Umbilical cord (tissue), 2 donors: ENCODE results near the gene PACRG. TPM values are rescaled to one million over a fixed set of nuclear protein-coding genes. Genes with fewer than 3 reads are reported as not detected.

Source experiments
- DNase-seq: peaks from one replicate; pipeline ENCODE4 v3.0.0-alpha.2; 2015; ENCODE audit warnings: low spot score
- total RNA-seq: library from RNA; depleted of rRNA; stranded (reverse); fragments of >200 nt; gene quantifications from one replicate; pipeline ENCODE4 v1.2.3, GENCODE V29; 2014; ENCODE audit warnings: low replicate concordance; ENCODE audit not compliant: insufficient read depth

Gene PACRG
- total RNA-seq, 1 donor from 2014 or later, result 0.96 TPM

DNA sequence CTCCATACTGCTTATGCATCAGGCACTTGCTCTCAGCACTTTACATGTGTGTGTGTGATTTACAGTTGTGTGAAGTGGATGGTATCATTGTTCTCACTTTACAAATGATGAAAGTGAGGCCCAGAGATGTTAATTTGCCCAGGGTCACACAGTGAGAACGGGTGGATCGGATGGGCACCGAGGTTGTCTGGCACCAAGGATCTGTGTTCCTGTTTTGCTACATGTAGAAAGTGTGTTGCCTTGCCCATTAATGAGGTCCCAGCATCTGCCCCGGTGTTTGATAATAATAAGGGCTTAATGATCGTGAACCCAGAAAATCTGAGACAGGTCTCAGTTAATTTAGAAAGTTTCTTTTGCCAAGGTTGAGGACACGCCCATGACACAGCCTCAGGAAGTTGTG lies 470.6 kb downstream of the PACRG start:
- no peak for DNase-seq

DNA sequence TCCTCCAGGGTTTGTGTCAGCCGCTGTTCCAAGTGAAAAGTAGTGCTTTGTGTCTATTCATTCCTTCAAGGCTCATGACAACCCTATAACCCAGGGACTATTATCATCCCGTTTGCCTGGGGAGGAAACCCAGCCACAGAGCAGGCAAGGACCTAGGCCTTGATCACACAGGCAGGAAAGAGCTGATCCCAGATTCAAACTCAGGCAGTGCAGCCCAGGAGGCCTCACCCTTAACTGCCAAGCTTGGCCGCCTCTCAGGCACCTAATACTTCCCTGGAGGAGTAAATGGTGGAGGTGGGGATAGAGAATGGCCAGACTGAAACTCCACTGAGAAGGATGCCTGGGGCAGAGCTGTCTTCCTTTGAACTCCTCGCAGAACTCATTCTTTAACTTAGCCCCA lies 471.6 kb downstream of the PACRG start:
- no peak for DNase-seq

DNA sequence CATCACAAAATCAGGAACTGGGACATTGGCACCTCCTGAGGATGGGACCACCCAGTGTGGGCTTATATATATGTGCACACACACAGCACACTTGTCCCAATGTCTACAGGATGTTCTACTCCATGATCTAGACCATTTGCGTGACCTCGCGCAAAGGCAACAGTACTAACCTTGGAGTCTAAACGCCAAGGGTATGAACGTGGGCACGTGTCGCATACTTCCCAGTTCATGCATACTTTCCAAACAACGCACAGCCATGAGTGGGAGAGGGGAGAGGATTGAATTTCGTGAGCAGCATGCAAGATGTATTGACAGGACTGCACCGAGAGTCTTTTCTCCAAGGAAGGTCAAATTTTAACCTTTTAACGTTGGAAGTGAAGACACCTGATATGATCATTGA lies 472.5 kb downstream of the PACRG start:
- DNase-seq, result no peak

DNA sequence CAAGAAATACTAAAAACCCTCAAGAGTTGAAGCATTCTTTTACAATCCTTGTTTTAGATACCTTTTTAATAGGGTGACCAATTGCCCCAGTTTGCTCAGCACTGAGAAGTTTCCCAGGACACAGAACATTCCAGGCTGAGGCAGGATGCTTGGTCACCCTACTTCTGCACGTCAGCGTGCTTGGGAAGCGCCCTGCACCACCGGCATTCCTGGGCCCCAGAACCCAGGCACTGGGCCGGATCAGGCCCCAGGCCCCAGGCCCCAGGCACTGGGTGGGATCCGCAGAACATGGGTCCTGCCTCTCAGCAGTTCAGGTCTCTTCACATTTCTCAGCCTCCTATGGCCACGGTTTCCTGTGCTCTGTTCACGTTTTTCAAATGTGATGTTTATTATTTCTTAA lies 472.9 kb downstream of the PACRG start:
- DNase-seq, result no peak

DNA sequence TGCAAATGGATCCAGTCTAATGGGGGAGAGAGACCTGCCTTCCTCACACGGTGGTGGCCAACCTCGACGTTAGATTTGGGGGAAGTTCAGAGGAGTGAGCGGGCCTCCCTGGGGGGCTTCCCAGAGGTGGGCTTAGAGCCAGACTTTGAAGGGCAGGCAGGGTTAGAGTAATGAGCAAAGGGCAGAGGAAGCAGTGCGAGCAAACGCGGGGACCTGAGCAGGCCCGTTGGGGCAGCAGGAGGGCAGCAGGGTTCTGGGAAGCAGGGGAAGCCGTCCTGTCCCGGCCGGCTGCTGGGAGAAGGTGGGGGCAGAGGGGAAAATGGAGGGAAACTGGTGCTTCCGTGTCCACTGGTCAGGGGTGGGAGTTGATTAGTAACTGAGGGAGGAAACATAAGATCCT lies 474.1 kb downstream of the PACRG start:
- no peak for DNase-seq

DNA sequence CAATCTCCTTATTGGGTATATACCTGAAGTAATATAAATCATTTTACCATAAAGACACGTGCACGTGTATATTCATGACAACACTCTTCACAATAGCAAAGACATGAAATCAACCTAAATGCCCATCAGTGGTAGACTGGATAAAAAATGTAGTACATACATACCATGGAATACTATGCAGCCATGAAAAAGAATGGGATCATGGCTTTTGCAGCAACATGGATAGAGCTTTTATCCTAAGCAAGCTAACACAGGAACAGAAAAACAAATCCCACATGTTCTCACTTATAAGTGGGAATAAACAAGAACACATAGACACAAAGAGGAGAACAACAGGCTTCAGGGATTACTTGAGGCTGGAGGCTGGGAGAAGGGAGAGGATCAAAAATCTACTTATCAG lies 478.4 kb downstream of the PACRG start:
- DNase-seq, result no peak

DNA sequence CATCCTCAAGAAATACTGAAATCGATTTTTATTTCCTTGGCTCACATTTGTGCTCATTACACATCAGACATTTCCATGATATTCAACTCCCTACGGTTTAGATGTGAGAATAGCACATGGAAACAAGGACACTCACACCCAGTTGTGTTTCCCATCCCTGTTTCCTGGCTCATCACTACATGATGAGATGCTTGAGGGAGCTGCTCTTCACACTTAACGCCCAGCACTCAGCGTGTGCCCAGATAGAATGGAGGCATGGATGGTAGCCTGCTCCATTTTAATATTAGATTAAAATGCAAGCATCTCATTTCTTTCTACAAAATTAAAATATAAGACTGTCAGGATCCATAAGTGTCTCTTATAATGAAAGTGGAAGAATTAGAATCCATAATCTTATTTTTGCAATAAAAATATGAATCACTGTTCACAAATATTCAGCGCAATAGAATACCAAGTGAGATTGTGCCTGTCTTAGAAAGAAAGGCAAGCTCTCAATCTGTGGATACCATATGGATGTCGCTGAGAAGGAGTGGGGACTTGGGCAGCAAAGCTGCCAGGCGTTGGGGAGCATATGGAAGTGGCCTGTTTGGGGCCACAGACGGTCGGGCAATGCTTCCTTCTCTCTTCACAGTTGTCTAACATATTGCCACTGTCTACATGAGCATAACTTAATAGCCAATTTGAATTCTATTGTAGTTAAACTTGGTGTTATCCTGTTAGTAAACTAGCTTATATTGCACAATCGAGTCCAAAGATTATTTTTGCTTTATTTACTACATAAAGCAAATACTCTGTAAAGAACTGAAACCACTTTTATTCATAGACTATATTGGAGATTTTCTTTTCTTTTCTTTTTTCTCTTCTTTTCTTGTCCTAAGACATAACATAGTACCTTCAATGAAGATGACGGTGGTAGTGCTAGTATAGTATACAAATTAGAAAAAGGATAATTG lies 479.9 kb downstream of the PACRG start:
- DNase-seq, result no peak

DNA sequence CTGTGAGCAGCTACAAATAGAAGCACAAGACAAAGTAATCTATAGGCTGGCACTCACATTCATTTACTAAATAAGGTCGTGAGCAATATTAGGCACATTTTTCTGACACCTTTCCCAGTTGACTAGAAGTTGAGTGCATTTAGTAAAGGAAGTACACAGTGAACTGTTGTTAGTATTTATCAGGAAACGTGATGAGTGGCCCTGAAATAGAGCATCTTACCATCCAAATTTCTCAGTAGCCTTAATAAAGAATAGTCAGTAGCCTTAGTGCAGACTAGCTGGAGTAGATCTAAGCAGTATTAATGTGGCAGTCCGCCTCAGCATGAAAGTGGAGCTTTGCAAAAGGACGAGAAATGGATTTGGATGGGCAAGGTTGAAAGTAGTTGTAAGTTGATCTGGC lies 481.2 kb downstream of the PACRG start:
- DNase-seq, result no peak

DNA sequence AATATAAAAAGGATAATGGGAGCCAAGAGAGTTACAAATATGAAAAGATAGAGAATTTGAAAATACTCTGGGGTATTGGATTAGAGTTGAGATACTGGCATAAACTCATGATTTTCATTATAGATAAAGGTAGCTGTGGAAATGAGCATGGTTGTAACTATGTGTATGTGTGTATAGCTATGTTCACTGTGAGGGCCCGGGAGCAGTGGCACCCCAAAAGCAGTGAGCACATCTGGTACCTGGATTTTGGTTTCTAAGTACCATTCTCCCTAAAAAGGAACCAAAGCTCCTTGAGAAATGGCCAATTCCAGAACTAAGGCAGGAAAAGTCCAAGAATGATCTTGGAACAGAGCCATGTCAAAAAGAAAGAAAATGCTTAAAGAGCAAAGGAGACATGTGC lies 484.3 kb downstream of the PACRG start:
- DNase-seq, result no peak

DNA sequence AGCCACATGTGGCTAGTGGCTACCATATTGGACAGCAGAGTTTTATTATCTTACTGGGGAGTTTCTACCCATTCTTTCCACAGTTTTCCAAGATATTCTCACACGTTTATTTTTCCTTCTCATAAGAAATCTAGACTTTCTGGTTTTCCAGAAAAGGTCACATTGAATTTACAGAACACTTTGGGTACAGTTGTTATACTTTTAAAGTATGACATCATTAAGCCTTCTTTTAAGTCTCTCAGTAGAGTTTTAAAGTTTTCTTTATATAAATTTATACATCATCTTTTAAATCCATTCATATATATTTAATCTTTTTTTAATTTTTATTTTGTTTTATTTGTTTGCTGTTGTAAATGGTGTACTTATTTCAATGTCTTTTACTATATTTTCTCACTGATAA lies 486.5 kb downstream of the PACRG start:
- no peak for DNase-seq

DNA sequence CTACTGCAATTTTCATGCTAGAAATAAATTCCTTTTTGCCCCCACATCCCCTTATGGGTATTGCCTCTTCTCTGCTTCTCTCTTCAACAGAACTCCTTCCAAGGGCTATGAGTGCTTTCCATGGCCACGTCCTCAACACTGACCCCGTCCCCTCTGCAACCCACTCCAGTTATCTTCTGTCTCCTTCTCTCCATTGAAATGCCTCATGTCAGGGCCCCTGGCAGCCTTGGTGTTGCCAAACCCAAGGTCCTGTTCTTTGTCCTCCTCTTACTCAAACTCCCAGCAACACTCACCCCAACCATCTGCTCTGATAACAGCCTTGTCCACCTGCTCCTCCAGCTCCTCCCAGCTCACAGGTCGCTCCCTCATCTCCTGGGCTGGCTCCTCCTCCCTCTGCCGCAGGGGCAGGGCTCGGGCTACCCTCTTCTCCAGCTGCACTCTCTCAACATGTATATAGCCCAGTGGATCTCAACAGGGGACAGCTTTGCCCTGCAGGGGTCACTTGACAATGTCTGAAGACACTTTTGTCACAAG lies 490.7 kb downstream of the PACRG start:
- DNase-seq, result no peak

DNA sequence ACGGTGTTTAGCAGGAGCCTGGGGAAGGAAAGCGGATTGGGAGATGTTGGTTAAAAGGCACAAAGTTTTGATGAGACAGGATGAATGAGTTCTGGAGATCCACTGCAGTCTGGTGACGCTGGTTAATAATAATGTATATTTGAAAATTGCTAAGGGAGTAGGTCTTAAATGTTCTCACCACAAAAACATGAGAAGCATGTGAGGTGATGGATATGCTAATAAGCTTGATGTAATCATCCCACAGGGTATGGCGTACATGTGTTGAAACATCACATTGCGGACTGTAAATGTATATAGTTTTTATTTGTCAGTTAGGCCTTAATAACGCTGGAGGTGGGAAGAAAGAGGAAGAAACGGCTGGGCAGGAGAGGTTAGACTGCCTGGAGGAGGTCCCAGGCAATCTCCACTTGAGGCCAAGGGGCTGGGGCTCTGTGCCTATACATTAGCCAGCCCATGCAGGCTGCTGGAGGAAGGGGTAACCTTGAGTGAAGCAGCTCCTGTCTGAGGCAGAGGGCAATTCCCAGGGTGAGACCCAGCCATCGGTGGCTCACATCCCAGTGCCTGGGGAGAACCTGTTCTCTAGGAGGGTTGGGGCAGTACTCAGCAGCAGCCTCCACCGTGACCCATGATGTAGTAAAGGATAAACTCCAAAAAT lies 498.5 kb downstream of the PACRG start:
- DNase-seq, result no peak

DNA sequence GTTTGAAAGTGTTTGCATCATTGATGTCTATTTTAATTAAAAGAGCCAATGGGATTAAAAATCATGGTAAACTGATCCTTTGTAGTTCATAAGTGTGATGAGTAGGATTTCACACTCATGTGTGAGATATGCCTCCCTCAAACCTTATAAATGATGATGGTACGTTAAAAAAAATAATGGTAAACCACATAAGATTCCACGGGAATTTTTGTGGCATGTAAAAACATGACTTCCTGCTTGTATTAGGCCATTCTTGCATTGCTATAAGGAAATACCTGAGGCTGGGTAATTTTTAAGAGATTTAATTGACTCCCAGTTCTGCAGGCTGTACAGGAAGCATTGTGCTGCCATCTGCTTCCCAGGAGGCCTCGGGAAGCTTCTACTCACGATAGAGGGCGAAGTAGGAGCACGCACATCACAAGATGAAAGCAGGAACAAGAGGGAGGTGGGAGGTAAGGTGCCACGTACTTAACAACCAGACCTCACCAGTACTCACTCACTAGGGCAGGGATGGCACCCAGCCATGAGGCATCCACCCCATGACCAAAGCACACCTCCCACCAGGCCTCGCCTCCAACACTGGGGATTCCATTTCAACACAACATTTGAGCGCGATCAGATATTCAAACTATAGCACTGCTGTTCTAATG lies 499.2 kb downstream of the PACRG start:
- DNase-seq, result no peak

DNA sequence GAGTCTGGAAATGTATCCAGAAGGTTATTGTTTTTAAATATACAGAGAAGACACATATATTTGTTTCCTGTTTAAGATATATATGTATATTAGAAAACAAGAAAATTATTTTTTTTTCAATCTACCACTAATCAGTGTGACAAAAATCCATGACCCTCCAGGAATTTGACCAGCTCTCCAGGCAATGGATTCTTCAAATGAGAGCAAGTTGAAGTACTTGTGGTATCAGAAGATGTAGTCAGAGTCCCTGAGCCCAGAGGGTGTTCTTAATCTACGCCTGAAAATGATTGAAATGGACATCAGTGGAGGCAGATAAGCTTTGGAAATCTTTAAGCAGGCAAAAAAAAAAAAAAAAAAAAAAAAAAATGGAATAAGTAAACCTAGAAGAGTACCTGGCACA lies 500.3 kb downstream of the PACRG start:
- DNase-seq, result no peak

DNA sequence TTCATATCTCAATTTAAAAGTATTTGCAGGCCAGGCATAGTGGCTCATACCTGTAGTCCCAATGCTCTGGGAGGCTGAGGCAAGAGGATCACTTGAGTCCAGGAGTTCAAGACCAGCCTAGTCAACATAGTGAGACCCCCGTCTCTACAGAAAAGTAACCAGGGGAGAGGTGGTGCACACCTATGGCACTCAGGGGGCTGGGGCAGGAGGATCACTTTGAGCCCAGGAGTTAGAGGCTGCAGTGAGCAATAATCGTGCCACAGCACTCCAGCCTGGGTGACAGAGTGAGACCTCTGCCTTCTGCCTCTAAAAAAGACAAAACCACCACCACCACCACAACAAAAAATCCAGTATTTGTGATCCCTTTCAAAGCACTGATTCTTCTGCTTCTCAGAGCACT lies 501.3 kb downstream of the PACRG start:
- no peak for DNase-seq

DNA sequence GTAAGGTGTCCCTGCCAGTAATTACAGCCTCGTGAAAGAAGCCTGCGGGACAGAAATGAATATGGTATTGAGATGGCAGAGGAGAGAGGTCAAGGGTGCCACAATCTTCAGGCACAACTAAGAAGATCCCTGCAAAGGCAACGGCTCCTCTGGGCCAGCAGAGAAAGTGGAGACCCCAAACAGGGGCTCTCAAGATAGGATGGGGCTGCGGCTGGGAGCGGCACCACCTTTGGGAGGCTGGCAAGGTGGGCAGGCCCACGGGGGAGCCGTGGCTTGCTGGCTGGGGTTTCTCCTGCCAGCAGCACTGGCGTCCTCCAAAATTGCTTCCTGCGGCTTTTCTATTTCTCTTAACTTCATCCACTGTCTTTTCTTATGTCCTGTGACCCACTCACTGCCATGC lies 503.1 kb downstream of the PACRG start:
- no peak for DNase-seq

DNA sequence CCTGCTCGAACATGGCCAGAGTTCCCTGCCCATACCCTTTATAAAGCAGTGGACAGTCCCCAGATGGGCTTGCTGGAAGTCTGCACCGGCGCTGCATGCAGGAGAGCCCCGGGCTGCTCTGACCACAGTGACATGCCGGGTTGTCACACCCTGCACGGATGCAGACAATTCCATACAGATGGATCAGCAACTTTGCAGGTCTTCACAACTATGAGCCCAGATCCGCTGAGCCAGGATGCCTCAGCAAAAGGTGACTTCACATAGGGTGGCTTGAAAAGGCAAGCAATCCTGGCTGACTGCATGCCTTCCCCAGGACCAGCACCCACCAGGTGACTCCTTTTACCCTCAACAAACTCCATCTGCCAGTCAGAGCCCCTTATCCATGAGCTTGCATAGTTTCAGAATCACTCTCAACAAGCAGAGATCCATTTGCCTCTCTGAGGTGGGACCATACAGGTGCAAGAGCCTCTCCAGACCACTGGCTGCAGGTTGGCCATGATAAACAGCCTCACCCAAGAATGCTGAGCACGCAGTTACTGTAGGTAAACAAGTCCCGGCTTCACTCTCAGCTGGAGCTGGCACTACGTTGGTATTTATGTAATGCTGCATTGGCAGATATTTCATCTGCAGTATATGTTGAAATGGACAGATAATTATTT lies 503.7 kb downstream of the PACRG start:
- no peak for DNase-seq

DNA sequence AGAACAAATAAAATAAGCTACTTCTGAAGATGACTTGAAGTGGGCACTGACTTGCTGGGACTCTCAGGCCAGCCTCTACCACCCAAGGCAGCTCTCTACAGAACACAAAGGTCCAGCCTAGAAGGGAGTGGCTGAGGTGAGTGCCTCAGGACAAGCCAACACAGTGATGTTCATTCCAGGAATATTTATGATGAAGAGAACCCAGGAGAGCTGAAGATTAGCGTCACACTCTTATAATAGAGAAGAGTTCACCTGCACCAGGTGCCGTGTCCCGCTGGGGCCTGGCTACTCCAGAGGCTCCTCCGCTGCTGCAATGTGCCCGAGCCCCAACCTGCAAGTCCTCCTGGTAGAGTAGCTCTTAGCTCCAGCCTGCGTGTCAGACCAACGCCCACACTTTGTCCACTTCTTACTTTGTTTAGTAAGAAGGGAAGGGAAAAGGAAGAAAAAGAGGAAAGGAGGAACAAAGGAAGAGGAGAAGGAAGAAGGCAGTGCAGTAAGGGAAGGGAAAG lies 504.3 kb downstream of the PACRG start:
- DNase-seq, result no peak

DNA sequence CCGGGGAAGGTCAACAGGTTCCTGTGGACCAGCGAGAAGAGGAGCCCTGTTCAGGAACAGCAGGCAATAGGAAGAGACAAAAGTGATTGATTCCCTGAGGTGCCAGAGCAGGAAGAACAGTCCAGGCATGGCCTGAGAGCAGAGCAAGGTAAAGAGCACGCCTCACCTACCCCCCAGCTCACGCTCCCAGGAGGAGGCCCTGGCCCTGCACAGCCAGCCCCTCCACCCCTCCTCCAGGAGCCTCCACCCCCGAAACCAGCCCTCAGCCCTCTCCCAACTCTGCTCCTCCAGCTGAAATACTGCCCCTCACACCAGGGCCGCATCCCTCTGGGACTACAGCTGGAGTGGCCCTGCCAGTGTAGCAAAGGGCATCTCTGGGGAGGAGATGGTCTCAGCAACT lies 504.9 kb downstream of the PACRG start:
- DNase-seq, result no peak

DNA sequence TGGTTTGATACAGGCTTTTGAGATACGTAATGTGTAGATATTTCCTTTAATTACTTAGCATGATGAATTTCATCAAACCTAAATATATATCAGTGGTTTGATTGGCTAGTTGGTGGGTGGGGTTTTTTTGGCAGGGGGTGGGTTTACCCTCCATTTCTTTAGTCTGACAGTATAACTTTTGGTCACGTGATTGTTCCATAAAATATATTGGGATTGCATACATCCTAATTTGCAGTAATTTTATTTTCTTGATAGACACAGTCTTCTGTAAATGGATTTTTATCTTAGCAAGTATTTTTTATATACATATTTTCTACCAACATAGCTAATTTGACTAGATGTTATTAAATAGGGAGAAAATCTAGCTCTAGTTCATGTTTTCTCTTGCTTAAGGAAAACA lies 509.3 kb downstream of the PACRG start:
- DNase-seq, result no peak

DNA sequence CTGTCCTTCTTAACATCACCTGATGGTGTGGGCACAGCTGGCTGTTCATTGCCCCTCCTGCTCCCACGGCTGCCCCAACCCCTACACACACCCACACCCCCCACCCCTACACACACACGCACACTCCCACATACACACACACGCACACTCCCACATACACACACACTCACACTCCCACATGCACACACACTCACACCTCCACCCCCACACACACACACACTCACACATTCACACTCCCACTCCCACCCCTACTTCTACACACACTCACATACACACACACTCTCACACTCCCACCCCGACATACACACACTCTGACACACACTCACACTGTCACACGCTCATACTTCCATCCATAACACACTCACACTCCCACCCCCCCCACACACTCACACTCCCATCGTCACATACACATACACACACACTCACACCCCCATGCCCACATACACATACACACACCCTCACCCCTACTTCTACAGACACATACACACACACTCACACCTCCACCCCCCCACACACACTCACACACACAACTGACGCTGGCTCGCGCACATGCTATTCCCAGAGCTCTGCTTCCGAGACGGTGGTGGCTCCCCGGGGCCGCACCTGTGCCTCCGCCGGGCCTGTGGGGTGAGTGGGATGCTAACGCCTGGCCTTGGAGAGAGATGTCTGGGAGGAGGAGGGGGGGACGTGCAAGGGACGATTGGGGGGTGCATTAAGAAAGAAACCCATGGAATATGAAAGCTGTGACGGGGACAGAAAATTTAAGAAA lies 512.0 kb downstream of the PACRG start:
- DNase-seq, result no peak
